A549 treated with GW870086 at 1 μM for 4 hours (cell line): Measurements from ENCODE around the gene OR2C1. TPM values are rescaled to one million over a fixed set of nuclear protein-coding genes. Genes with fewer than 3 reads are reported as not detected.

Source experiments
- total RNA-seq: library from RNA; stranded (reverse); fragments of 200-300 nt; extraction: Qiagen RNA extraction; gene quantifications from 5 replicates; pipeline ENCODE4 v1.2.3, GENCODE V29; 2022; ENCODE audit warnings: low read depth

Gene OR2C1
- total RNA-seq: not detected in 5 replicates

DNA sequence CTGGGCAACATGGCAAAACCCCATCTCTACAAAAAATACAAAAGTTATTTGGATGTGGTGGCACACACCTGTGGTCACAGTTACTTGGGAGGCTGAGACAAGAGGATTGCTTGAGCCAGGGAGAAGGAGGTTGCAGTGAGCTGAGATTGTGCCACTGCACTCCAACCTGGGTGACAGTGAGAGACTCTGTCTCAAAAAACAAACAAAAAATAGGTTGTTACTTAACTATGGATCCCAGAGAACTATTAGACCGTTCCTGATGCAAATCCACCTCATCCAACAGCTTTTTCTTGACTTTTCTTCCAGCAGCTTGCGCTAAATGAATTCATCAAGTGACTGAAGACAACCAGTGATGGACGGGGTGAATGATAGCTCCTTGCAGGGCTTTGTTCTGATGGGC is at the start of gene OR2C1:
Gene OR2C1 (plus strand): TSS at position 301 of the 400 bp plus-strand sequence. CDS start 52 bp downstream, at position 353.

GRCh38 chr16:3400779-3401688 is 45.3 kb downstream of the OR2C1 start, which contains the start of the genes ZNF174 and ZSCAN32:
Gene ZNF174, plus strand, starts transcription at chr16:3401215. Its CDS starts 790 bp downstream, at chr16:3402005.
Gene ZSCAN32, minus strand, starts transcription at chr16:3401004. Its CDS starts 3,447 bp downstream, at chr16:3397557.

Other genes starting within 250 kb of the OR2C1 start
- 10.8 to 15.4 TPM (median 14.6 TPM) in 5 replicates for gene ZNF205, start 243.3 kb upstream of the OR2C1 start, total RNA-seq
- gene ZNF213, start 220.9 kb upstream of the OR2C1 start, total RNA-seq: 9.1 to 12.0 TPM (median 11.5 TPM) in 5 replicates
- 0.18 to 0.67 TPM (median 0.35 TPM) in 4 of 5 replicates, not detected in the other for gene OR1F1, start 167.7 kb upstream of the OR2C1 start, total RNA-seq
- gene ZNF200, start 120.7 kb upstream of the OR2C1 start, total RNA-seq: 7.9 to 8.4 TPM (median 8.2 TPM) in 5 replicates
- 0.16 TPM in 1 of 5 replicates, not detected in the others for gene MEFV, start 99.3 kb upstream of the OR2C1 start, total RNA-seq
- 34.5 to 40.6 TPM (median 38.5 TPM) in 5 replicates for gene ZNF263, start 72.4 kb upstream of the OR2C1 start, total RNA-seq
- 0.73 to 1.7 TPM (median 1.2 TPM) in 5 replicates for gene TIGD7, start 50.5 kb upstream of the OR2C1 start, total RNA-seq
- 9.1 to 11.4 TPM (median 10.3 TPM) in 5 replicates for gene ZNF75A, start 50.4 kb upstream of the OR2C1 start, total RNA-seq
- gene ZSCAN32, start 45.1 kb downstream of the OR2C1 start, total RNA-seq: 12.3 to 18.3 TPM (median 16.1 TPM) in 5 replicates
- 11.8 to 13.9 TPM (median 13.3 TPM) in 5 replicates for gene ZNF174, start 45.3 kb downstream of the OR2C1 start, total RNA-seq
- 0.90 to 1.3 TPM (median 0.96 TPM) in 5 replicates for gene ZNF597, start 87.6 kb downstream of the OR2C1 start, total RNA-seq
- 43.4 to 54.2 TPM (median 51.8 TPM) in 5 replicates for gene NAA60, start 87.8 kb downstream of the OR2C1 start, total RNA-seq
- gene C16orf90, start 139.6 kb downstream of the OR2C1 start, total RNA-seq: not detected in 5 replicates
- 16.6 to 21.5 TPM (median 18.3 TPM) in 5 replicates for gene CLUAP1, start 145.1 kb downstream of the OR2C1 start, total RNA-seq
- gene NLRC3, start 221.5 kb downstream of the OR2C1 start, total RNA-seq: 0.03 to 0.15 TPM in 2 of 5 replicates, not detected in the others